Measurements from ENCODE around the gene NXF3.

- TF ChIP-seq POLR2A (IDR thresholded peaks at IDR 0.05; ENCODE audit: low read length): no peak
- no peak for TF ChIP-seq GATA1 (IDR thresholded peaks at IDR 0.05; ENCODE audit: low read depth, low read length)
Observed at GRCh38 chrX:103066606-103067005, 26.3 kb downstream of the NXF3 start.

All from erythroblast (primary cell).